Heart left ventricle (tissue), 13 donors: ENCODE results near the gene ANKRD37.

Experiments used
- CTCF ChIP-seq, 12 donors: fragments of 200-600 bp; sonication (generic) in 4 of 12; IDR thresholded peaks; one replicate each; pipeline versions ENCODE4 v1.5.0 to v1.8.0; 2018 to 2022; ENCODE audit warnings: antibody characterized with exemption in 12 of 12, mild to moderate bottlenecking in 5 of 12
- POLR2A ChIP-seq, 2 donors: fragments of 450-650 bp; IDR thresholded peaks; one replicate each; pipeline ENCODE4 v1.6.1; 2017; ENCODE audit warnings: antibody characterized with exemption in 2 of 2, mild to moderate bottlenecking in 2 of 2, moderate library complexity in 2 of 2
- donor health status: ischemic (EF 13 %, LVEDD 7.1; RV severe dilation, severe dysfunction).
- donor health status: DM: no; HTN: yes; CAD: no.
- donor health status: DM: no; HTN: no; CAD: no.
- donor health status: ischemic (EF 25% LVEDD 6.9; RV normal size, moderate dysfunction).
- donor health status: ischemic (EF 25% LVEDD 5.7; RV mildly dilated, moderate dysfunction).
- donor health status: ischemic (EF 35%, LVEDD 5.7; RV mildly dilated, moderate dysfunction).
- donor health status: nonischemic (EF 11% LVEDD 7.7; RV severe dilation, severe dysfunction).
- donor health status: DM: yes; HTN: yes; CAD: no.
- donor health status: PGD.
- donor health status: ischemic (EF 29% LVEDD 5.4; RV normal size, mild dysfunction).
- donor health status: nonischemic (EF 23%, LVEDD 6.1; RV moderate dilation, normal function).

DNA sequence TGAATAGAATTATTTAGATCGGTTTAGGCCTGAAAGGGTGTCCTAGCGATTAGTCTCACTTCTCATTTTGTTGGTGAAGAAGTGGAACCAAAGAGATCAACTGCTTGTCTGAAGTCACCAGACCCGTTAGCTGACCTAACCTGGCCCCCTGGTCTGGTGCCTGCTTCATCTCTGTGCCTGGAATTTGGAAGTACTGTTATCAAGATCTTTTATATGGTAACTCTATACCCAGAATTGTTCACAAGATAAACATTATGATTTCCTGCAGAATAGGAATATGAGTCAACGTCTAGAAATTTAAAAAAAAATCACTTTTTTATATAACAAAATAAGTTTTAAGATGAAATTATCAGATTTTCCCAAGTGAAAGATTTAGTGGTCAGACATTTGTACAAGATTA is 38.1 kb upstream of the ANKRD37 start:
- TF ChIP-seq CTCF (IDR thresholded peaks at IDR 0.05) = no peak
- TF ChIP-seq POLR2A (IDR thresholded peaks at IDR 0.05) = no peak
